ENCODE results near the gene PHETA2.
A peak's percentile ranks its signal among the peaks of the same experiment; 100 is the strongest.
"Not testable (repeated sequence)": the region's sequence is repeated elsewhere in the genome, so short reads cannot be mapped to it uniquely, and the experiment has no call there.

PHETA2 gene

DNA sequence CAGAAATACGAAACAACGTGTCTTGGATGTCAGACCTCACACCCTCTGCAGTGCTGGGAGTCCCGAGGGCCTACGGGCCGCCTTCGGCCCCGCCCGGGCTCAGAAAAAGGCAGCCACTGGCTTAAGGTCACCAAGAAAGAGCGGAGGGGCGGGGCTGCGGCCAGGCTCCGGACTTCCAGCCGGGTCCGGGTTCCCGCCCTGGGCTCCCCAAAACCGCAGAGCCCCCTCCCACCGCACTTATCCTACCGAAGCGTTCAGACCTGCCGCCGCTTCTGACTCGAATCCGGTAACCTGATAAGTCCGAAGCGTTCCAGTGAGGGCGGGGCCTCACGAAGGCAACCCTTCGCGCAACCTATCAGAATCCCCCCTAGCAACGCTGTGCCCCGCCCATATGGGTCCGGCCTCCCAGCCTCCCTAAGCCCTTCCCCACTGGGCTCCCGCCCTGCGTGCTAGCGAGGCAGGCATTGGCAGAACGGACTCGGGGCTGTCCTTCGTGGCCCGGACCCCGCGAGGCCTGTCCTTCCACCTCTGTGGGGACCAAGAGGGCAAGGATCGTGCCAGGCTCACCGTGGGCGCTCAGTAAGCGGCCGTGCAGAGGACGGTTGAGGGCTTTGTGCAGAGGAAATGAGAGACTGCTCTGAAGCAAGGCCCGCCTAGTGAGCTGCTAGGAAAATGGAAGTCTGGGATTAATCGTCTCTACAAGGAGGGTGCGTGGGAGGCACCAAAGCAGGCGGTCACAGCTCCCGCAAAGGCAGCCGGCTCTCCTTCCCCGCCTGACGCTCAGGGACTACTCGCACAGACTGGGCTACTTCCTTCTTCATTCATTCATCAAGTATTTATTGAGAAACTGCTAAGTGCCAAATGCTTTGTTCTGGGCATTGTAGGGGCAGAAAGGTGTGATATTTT is 3.3 kb upstream of the PHETA2 start, which contains the start of gene NAGA:
NAGA (minus strand) TSS at position 296 of the 906 bp plus-strand sequence. CDS start 515 bp downstream, outside the sequence.
- DNase-seq: peak; percentile 93

DNA sequence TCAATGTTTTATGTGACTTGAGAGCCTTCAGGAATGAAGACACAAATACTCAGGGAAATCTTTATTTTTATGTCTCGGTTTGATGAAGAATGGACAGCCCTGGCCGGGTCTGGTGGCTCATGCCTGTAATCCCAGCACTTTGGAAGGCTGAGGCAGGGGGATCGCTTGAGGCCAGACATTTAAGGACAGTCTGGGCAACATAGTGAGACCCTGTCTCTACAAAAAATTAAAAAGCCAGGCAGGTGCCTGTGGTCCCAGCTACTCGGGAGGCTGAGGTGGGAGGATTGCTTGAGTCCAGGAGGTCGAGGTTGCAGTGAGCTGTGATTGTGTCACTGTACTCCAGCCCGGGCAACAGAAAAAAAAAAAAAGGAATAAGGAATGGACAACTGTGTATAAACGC is 2.5 kb upstream of the PHETA2 start:
- DNase-seq: peak; percentile 52

- peak; percentile 45 for DNase-seq
Measured at GRCh38 chr22:42072606-42073330, 1.3 kb upstream of the PHETA2 start.

GRCh38 chr22:42073621-42074041 is 417 bp upstream of the PHETA2 start:
- peak; percentile 61 for DNase-seq

- peak; percentile 43 for DNase-seq
Measured at GRCh38 chr22:42074846-42075676, 1.0 kb downstream of the PHETA2 start.

- DNase-seq: no peak
Measured at GRCh38 chr22:42076764-42077485, 2.9 kb downstream of the PHETA2 start.

DNA sequence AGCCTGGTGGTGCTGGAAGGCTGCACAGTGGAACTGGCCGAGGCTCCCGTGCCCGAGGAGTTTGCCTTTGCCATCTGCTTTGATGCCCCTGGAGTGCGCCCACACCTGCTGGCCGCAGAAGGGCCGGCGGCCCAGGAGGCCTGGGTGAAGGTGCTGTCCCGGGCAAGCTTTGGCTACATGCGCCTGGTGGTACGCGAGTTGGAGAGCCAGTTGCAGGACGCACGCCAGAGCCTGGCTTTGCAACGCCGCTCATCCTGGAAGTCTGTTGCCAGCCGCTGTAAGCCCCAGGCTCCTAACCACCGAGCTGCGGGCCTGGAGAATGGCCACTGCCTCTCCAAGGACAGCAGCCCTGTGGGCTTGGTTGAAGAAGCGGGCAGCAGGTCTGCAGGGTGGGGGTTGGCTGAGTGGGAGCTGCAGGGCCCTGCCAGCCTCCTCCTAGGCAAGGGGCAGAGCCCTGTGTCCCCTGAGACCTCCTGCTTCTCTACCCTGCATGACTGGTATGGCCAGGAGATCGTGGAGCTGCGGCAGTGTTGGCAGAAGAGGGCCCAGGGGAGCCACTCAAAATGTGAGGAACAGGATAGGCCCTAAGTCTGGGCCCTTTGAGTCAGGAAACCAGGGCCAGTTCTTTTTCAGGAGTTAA is 3.6 kb downstream of the PHETA2 start:
- DNase-seq: peak; percentile 55

GRCh38 chr22:42078469-42079318 is 4.6 kb downstream of the PHETA2 start:
- DNase-seq: no peak

DNA sequence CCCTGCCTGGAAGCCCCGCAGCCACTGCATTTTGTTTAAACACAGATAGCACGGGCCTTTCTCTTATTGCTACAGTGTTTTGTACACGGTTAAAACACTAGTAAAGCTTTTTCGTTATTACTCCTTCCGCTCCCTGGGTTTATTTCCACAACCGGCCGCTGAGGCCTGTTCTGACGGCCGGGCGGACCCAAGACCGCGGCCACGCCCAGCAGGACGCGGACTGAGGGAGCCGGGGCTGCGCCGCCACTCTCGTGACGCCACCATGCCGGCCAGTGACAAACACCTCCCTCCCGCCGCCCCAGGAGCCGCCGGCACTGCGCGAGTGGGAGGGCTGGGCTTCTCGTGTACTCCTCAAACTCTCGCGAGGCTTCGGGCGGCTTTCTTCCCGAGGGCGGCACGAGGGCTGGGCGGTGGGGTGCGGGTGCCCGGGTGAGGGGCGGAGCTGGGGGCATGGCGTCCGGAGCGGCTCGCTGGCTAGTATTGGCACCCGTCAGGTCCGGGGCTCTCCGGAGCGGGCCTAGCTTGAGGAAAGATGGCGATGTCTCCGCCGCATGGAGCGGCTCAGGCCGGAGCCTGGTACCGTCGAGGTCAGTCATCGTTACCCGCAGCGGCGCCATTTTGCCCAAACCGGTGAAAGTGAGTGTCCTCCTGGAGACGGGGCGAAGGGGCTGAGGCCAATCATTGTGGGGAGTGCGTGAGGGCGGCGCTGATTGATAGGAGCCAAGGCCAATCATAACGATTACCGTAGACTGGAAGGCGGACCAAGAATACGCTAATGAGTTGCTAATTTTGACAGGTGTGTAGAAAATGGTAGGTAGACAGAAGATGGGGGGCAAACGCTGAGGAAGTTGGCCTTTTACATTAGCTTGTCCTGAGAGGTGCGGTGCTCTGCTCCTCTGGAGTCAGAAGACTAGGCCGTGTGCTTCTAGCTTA is 5.5 kb downstream of the PHETA2 start, which contains the start of gene SMDT1:
SMDT1 (plus strand) TSS at position 382 of the 933 bp plus-strand sequence; CDS start at position 451, 69 bp downstream.
- DNase-seq: peak; percentile 99

- peak; percentile 60 for DNase-seq
Measured at GRCh38 chr22:42080287-42080686, 6.2 kb downstream of the PHETA2 start.

DNA sequence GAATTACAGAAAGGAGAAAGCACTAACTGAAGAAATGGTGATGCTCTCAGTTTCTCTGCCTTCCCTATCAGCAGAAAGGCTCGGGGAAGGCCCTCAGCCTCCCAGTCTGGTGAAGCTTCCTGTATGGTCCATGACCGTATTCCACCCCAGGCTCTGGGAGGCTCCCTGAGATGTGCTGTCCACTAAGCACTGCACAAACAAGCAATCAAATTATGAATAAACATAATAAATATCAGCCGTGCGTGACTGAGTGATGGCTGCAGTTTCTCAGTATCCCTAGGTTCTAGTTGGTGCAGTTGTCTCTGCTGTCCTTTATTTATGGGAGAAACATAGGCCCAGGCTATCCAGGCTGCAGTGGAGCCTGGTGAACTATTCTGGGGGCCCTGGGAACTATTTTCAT is 9.1 kb downstream of the PHETA2 start:
- no peak for DNase-seq

- no peak for DNase-seq
Measured at GRCh38 chr22:42084874-42085273, 10.8 kb downstream of the PHETA2 start.

GRCh38 chr22:42086051-42086450 is 12.0 kb downstream of the PHETA2 start:
- DNase-seq: no peak

DNA sequence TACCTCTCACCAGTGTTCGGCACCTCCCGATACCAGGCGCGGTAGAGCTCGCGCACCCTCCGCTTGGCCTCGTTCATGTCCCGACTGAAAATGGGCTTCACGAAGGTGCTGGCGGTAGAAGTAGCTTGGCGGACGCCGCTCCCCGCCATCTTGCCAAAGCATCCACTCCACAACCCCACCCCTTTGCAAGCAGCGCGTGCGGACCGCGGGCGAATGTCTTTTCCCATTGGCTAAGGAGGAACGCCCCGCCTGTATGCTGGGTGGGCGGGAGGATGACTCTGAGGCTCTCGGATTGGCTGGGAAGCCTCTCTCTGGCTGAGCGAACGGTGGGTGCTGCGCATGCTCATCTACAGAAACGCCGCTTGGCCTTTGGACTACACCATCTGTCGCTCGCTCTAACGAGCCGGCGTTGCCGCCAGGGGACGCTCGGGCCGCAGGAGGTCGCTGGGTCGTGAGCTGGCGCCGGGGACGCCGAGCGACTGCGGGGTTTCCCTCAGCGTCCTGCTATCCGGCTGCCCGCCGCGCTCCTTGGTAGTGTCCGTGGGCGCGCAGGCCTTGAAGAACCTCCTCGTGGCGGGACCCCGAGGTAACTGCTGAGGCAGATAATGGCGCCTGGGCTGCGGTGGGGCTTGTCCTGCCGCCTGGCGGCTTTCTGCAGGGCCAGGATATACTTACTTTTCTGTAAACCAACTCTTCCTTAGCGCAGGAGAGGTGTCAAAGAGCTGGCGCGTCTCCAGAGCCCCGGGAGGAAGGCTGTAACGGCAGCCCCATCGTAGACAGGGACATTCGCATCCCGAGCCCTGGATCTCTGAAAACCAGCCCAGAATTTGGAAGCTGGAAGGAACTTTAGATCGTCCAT is 16.8 kb downstream of the PHETA2 start, which contains the start of gene NDUFA6:
NDUFA6 (minus strand) TSS at position 177 of the 859 bp plus-strand sequence; CDS start at position 149, 28 bp downstream.
- DNase-seq: peak; percentile 97

DNA sequence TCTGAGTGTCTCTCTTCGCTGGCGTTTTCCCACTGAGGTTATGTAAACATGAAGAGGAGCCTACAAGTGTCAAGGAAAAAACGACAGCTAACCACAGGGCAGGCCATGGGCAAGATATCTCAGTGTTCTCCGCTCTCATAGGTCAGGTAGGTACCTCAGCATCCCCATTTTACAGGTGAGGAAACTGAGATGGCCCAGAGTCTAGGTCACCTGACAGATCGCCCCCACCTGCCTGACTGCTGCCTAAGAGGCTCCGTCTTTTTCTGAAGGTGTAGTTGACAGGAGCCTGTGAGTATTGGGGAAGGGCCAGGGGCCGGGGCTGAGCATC is 17.4 kb downstream of the PHETA2 start:
- DNase-seq: no peak

GRCh38 chr22:42101199-42101598 is 27.2 kb downstream of the PHETA2 start:
- DNase-seq: no peak

GRCh38 chr22:42104332-42104860 is 30.3 kb downstream of the PHETA2 start:
- DNase-seq: not testable (repeated sequence)

DNA sequence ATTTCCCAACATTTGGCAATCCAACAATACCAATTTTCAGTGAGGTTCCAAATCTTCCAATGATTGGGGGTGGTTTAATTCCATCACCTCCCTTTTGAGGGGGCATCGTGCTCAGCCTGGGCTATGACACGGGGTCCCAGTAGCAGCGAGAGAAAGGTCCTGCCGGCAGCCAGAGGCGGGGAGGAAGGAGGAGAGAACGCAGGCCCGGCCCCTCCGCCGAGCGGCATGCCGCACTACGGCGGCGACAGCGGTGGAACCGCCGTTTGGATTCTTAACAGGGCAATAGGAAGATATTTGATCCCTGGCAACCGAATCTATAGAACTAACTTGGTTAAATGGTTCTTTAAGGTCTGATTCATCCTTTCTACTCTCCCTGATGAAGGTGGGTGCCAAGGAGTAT is 34.8 kb downstream of the PHETA2 start:
- no peak for DNase-seq
